CD4-positive, alpha-beta T cell (primary cell): ENCODE data around the gene DPP8. TPM values are rescaled to one million over a fixed set of nuclear protein-coding genes. Genes with fewer than 3 reads are reported as not detected.
A peak's percentile ranks its signal among the peaks of the same experiment; 100 is the strongest.

ENCODE experiments used
- ATAC-seq: fragments of 200-7000 bp; cut with Tn5 transposase; one replicate; pipeline ENCODE4 v1.10.0; 2022; ENCODE audit warnings: mild to moderate bottlenecking; ENCODE audit not compliant: poor library complexity
- CTCF ChIA-PET: fragments of 350-600 bp; sonication (Branson Sonifier 250); formaldehyde crosslinking; loops from one replicate; lab custom pipeline; 2021; ENCODE audit warnings: antibody characterized with exemption, inconsistent platforms; lab: Charles Lee
- POLR2A ChIA-PET: fragments of 350-600 bp; sonication (Branson Sonifier 250); formaldehyde crosslinking; loops from one replicate; lab custom pipeline; 2021; ENCODE audit warnings: antibody characterized with exemption, inconsistent platforms; lab: Charles Lee
- DNase-seq, 14 experiments: peaks; one replicate each; pipeline ENCODE4 v3.0.0-alpha.2; 2013 to 2020; ENCODE audit warnings: mixed read lengths in 2 of 14
- H3K27ac ChIP-seq, 2 donors: one replicate each; pipeline versions ENCODE4 v1.5.1 to v1.7.0; 2013; ENCODE audit warnings: low read length in 2 of 2, low read depth in 1 of 2, mild to moderate bottlenecking in 1 of 2
- H3K27me3 ChIP-seq, 2 experiments: 1 replicate in 1 of 2; 2 replicates in 1 of 2; pipeline versions ENCODE4 v1.6.1 to v1.7.0; 2013; ENCODE audit warnings: low read length in 2 of 2, control low read depth in 1 of 2, mild to moderate bottlenecking in 1 of 2, moderate library complexity in 1 of 2; ENCODE audit not compliant: insufficient read depth in 2 of 2, control insufficient read depth in 1 of 2
- H3K36me3 ChIP-seq: one replicate; pipeline ENCODE4 v1.6.1; 2013; ENCODE audit warnings: low read length, control low read depth; ENCODE audit not compliant: insufficient read depth
- H3K4me1 ChIP-seq: one replicate; pipeline ENCODE4 v1.6.1; 2013; ENCODE audit warnings: low read length, control low read depth; ENCODE audit not compliant: insufficient read depth
- H3K4me3 ChIP-seq: one replicate; pipeline ENCODE4 v1.5.1; 2013; ENCODE audit warnings: mild to moderate bottlenecking, low read length, moderate library complexity
- H3K9me3 ChIP-seq, 2 experiments: 1 replicate in 1 of 2; 2 replicates in 1 of 2; pipeline versions ENCODE4 v1.6.1 to v1.7.0; 2013; ENCODE audit warnings: low read length in 2 of 2, mild to moderate bottlenecking in 2 of 2, control low read depth in 1 of 2, moderate library complexity in 1 of 2; ENCODE audit not compliant: control insufficient read depth in 1 of 2, insufficient read depth in 1 of 2
- H3K27ac Mint-ChIP-seq: one replicate; pipeline ENCODE4 v1.8.0; 2020; ENCODE audit warnings: mixed read lengths
- H3K27me3 Mint-ChIP-seq: one replicate; pipeline ENCODE4 v1.8.0; 2021; ENCODE audit warnings: mixed read lengths
- H3K36me3 Mint-ChIP-seq: one replicate; pipeline ENCODE4 v1.8.0; 2021; ENCODE audit warnings: low read depth, mixed read lengths
- H3K4me1 Mint-ChIP-seq: one replicate; pipeline ENCODE4 v1.8.0; 2021; ENCODE audit warnings: low read depth, mixed read lengths
- H3K4me3 Mint-ChIP-seq: one replicate; pipeline ENCODE4 v1.8.0; 2020; ENCODE audit warnings: mild to moderate bottlenecking, mixed read lengths
- H3K9me3 Mint-ChIP-seq: one replicate; pipeline ENCODE4 v1.8.0; 2020; ENCODE audit warnings: mixed read lengths
- intact Hi-C, 2 experiments: fragments of 100-400 bp; cut with DNase I in 1 of 2; cut with micrococcal nuclease in 1 of 2; formaldehyde crosslinking; loops; one replicate each; pipeline versions ENCODE4 v1.15.1 to v1.9.0; 2023 to 2025; cut with DNase I, micrococcal nuclease
- total RNA-seq, 174 experiments: library from RNA in 2 of 174; stranded (reverse) in 2 of 174; gene quantifications; one replicate each; pipeline ENCODE4 v1.2.3 and lab custom pipeline; 2021 to 2026
- TF ChIP-seq, protein P1 (sequence below): fragments of 200-600 bp; IDR thresholded peaks from one replicate; pipeline ENCODE4 v1.8.0; 2022; ENCODE audit warnings: antibody characterized with exemption, mild to moderate bottlenecking

DPP8 gene
- total RNA-seq, 2 experiments from 2014 or later: 41.2 to 45.4 TPM

DNA sequence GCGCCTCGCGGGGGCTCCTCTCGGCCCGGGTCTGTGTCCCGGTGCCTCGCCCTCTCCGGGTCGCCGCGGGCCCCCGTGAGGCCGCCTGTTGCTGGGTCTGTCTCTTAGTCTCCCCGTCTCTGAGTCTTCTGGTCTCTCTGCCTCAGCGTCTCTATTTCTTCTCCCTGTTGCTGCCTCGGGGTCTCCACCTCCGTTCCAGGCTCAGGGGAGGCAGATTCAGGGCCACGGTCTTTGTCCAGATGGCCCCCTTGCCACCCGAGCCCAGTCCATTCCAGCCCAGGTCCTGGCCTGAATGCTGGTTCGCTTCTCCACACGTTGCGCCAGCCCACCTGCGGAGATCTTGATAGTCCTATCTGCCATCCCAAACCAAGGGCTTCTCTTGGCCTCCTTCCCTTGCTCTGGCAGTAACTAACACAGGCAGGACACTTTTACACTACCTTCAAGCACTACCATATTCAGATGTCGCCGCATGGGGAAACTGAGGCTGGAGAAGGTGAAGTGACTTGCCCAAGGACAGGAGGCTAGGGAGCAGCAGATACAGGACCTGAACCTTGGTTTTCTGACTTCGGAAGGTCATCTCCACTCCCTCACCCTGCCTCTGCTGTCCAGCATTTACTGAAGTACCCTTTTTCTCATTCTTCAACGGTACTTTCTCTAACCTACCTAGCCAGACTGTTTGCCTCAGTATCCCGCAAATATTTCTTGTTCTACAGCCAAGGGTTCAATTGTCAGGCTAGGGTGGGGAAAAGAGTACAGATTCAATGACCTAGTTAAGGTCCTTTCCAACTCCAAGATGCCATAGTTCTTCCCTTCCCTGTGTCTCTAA lies 94.1 kb downstream of the DPP8 start:
- intact Hi-C loops: no loop called here
- no peaks in the 10 kb centered on the region for H3K9me3 Mint-ChIP-seq
- Histone ChIP-seq H3K36me3 (no peaks in the 10 kb centered on the region), H3K4me1 (peaks cover 17% of the 10 kb centered on the region), H3K27ac (no peak overlapping the region), H3K4me3 (no peak overlapping the region), H3K9me3 (peaks cover 0 to 3% of the 10 kb centered on the region in 2 experiments), H3K27me3 (peaks cover 29 to 57% of the 10 kb centered on the region in 2 experiments)
- ATAC-seq (no peak), DNase-seq (no peak)
- H3K4me1 Mint-ChIP-seq: peaks cover 16% of the 10 kb centered on the region
- POLR2A ChIA-PET: no interaction called here
- CTCF ChIA-PET: no interaction called here
- H3K27ac Mint-ChIP-seq: no peak overlapping the region
- peaks cover 70% of the 10 kb centered on the region for H3K27me3 Mint-ChIP-seq
- no peaks in the 10 kb centered on the region for H3K36me3 Mint-ChIP-seq
- TF ChIP-seq, protein P1, sequence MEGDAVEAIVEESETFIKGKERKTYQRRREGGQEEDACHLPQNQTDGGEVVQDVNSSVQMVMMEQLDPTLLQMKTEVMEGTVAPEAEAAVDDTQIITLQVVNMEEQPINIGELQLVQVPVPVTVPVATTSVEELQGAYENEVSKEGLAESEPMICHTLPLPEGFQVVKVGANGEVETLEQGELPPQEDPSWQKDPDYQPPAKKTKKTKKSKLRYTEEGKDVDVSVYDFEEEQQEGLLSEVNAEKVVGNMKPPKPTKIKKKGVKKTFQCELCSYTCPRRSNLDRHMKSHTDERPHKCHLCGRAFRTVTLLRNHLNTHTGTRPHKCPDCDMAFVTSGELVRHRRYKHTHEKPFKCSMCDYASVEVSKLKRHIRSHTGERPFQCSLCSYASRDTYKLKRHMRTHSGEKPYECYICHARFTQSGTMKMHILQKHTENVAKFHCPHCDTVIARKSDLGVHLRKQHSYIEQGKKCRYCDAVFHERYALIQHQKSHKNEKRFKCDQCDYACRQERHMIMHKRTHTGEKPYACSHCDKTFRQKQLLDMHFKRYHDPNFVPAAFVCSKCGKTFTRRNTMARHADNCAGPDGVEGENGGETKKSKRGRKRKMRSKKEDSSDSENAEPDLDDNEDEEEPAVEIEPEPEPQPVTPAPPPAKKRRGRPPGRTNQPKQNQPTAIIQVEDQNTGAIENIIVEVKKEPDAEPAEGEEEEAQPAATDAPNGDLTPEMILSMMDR: no peak
- peak overlapping the region; percentile 81 for H3K4me3 Mint-ChIP-seq

DNA sequence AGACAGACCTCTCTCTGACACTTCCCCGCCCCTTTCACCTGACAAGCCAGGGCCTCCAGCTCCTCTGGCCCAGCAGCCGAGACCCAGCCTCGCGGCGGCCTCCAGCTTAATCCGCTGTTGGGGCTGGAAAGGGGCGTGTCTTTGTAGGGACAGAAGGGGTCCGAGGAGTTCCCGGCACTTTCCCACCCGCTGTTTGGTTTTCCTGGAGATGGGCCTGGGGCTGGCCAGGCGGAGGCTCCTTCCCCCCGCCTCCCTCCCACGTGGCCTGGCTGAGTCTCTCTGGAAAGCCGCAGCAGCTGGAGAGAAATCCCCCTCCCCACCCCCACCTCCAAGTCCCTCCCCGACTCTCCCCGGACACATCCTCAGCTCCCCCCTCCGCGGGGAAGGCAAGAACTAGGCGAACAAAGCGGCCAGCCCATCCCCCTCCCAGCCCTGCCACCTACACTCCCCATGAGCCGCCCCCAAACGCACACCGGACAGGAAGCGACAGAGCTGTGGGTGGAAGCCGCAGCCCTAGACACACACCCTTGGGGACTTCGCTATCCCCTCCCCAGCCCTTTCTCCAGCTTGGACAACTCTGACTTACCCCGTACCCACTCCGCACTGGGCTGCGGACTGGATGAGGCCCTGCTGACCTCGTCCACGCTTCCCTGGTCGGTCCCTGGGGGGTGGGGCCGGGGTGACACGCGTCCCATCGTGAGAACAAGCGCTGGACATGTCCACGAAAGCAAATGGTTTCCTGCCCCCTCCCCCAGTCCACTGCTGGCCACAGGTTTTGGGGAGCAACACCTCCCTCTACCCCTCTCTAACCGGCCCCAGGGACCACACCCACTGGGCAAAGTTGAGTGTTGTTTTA lies 95.9 kb downstream of the DPP8 start:
- no peaks in the 10 kb centered on the region for H3K36me3 Mint-ChIP-seq
- H3K27ac Mint-ChIP-seq: no peak overlapping the region
- peaks cover 34 to 58% of the 10 kb centered on the region in 2 experiments for H3K27me3 ChIP-seq
- H3K4me1 Mint-ChIP-seq: peaks cover 16% of the 10 kb centered on the region
- H3K4me1 ChIP-seq: peaks cover 17% of the 10 kb centered on the region
- peak overlapping the region; percentile 72 for H3K4me3 Mint-ChIP-seq
- peaks cover 85% of the 10 kb centered on the region for H3K27me3 Mint-ChIP-seq
- intact Hi-C loops: no loop called here
- no peaks in the 10 kb centered on the region for H3K9me3 Mint-ChIP-seq
- no peaks in the 10 kb centered on the region for H3K36me3 ChIP-seq
- ATAC-seq (no peak), DNase-seq (no peak)
- POLR2A ChIA-PET: interaction anchor here (0.5 kb wide), 1 partner anchor 522 kb away, joined by 4 read pairs; no protein-coding TSS in a partner anchor
- H3K27ac ChIP-seq: no peak overlapping the region
- peak overlapping the region; percentile 16 for H3K4me3 ChIP-seq
- TF ChIP-seq, protein P1: no peak
- CTCF ChIA-PET: no interaction called here
- H3K9me3 ChIP-seq: peaks cover 0 to 3% of the 10 kb centered on the region in 2 experiments

DNA sequence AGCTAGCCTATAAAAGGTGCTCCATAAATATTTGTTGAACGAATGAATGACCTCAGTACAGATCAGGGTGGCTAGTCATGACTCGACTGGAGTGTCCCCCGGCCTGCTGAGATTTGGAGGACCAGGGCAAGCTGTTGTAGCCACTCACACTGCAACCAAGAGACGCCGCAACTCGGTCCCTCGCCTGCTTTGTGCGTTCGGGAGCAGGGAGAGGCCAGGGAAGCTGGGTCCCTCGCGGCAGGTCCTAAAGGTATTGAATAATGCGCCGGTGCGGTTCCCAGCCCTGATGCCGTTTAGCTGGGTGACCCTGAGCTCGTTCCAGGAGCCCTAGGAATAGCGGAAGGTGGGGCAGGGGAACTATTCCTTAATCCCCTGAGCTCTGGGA lies 96.5 kb downstream of the DPP8 start:
- no peak for DNase-seq
- no peaks in the 10 kb centered on the region for H3K36me3 ChIP-seq
- Mint-ChIP-seq H3K9me3 (no peaks in the 10 kb centered on the region), H3K36me3 (no peaks in the 10 kb centered on the region), H3K4me1 (peaks cover 16% of the 10 kb centered on the region), H3K4me3 (no peak overlapping the region), H3K27ac (no peak overlapping the region), H3K27me3 (peaks cover 82% of the 10 kb centered on the region)
- H3K9me3 ChIP-seq: peaks cover 0 to 3% of the 10 kb centered on the region in 2 experiments
- TF ChIP-seq, protein P1: no peak
- CTCF ChIA-PET: no interaction called here
- intact Hi-C loops: no loop called here
- H3K4me1 ChIP-seq: peaks cover 17% of the 10 kb centered on the region
- H3K27me3 ChIP-seq: peaks cover 36 to 55% of the 10 kb centered on the region in 2 experiments
- POLR2A ChIA-PET: no interaction called here
- H3K4me3 ChIP-seq: no peak overlapping the region
- ATAC-seq: no peak
- H3K27ac ChIP-seq: no peak overlapping the region
